Measurements from ENCODE around the gene STXBP6. TPM values are rescaled to one million over a fixed set of nuclear protein-coding genes. Genes with fewer than 3 reads are reported as not detected.

The STXBP6 gene
- total RNA-seq, 1 experiment from 2014 or later: 0.27 TPM

- Histone ChIP-seq H3K4me3 (replicated peaks in 1 of 2; ENCODE audit: low read depth in 1 of 2, low read length in 2 of 2) (no peak overlapping the region), H3K9ac (ENCODE audit: low read length) (no peak overlapping the region), H3K9me3 (ENCODE audit: control insufficient read depth in 1 of 2, insufficient read depth in 1 of 2, low read depth in 1 of 2, low read length in 2 of 2) (peaks cover 3 to 5% of the 10 kb centered on the region in 2 experiments; a peak in 2 of 4 replicates), H4K20me1 (ENCODE audit: insufficient read depth) (no peaks in the 10 kb centered on the region), H3K9me2 (ENCODE audit: insufficient read depth) (no peaks in the 10 kb centered on the region), H3K4me2 (ENCODE audit: low read length) (no peak overlapping the region), H2AFZ (ENCODE audit: low read depth, low read length, poor library complexity, severe bottlenecking) (no peak overlapping the region), H3K27ac (ENCODE audit: low read depth, low read length) (no peak overlapping the region), H3K27me3 (ENCODE audit: insufficient read depth, low read length) (no peaks in the 10 kb centered on the region), H3K79me2 (ENCODE audit: insufficient read depth, low read length) (no peaks in the 10 kb centered on the region), H3K36me3 (ENCODE audit: control insufficient read depth in 1 of 2, insufficient read depth in 2 of 2, low read length in 2 of 2) (no peaks in the 10 kb centered on the region), H3K4me1 (ENCODE audit: control insufficient read depth in 1 of 2, insufficient read depth in 2 of 2, low read length in 2 of 2) (no peaks in the 10 kb centered on the region)
- DNase-seq (ENCODE audit: low read depth, low spot score): no peak
- no peak for ATAC-seq
- RAD21 ChIA-PET (ENCODE audit: low non-redundant PET in 1 of 2, low total read pairs in 2 of 2, uncharacterized antibody in 2 of 2, unreplicated experiment in 2 of 2): no interaction called here
- TF ChIP-seq YY1 (IDR thresholded peaks at IDR 0.05; ENCODE audit: extremely low read depth, insufficient replicate concordance, low read depth, low read length) (no peak), RAD21 (IDR thresholded peaks at IDR 0.05; ENCODE audit: low read depth) (no peak), FOSL1 (IDR thresholded peaks at IDR 0.05; ENCODE audit: low read depth) (no peak), ZNF274 (IDR thresholded peaks at IDR 0.05; ENCODE audit: low read depth, low read length) (no peak), ZFX (IDR thresholded peaks at IDR 0.05) (no peak), CEBPB (IDR thresholded peaks at IDR 0.05; ENCODE audit: low read depth) (no peak), SP1 (IDR thresholded peaks at IDR 0.05; ENCODE audit: low read depth) (no peak), CTCF (IDR thresholded peaks at IDR 0.05 in 2 of 3, conservative IDR thresholded peaks at IDR 0.05 in 1 of 3; ENCODE audit: borderline replicate concordance in 1 of 3, insufficient read depth in 1 of 3, low read depth in 2 of 3, low read length in 2 of 3) (no peak), ELF1 (IDR thresholded peaks at IDR 0.05; ENCODE audit: borderline replicate concordance, low read depth) (no peak), POLR2A (IDR thresholded peaks at IDR 0.05; ENCODE audit: borderline replicate concordance, extremely low read depth, insufficient read depth, insufficient read length) (no peak), POLR2AphosphoS5 (IDR thresholded peaks at IDR 0.05; ENCODE audit: low read depth, low read length) (no peak), SRF (IDR thresholded peaks at IDR 0.05; ENCODE audit: low read depth) (no peak), CBX3 (IDR thresholded peaks at IDR 0.05; ENCODE audit: low read depth) (no peak), EZH2phosphoT487 (IDR thresholded peaks at IDR 0.05; ENCODE audit: borderline replicate concordance) (no peak), TCF7L2 (IDR thresholded peaks at IDR 0.05; ENCODE audit: borderline replicate concordance, extremely low read depth, insufficient read depth, insufficient read length) (no peak), SIN3A (IDR thresholded peaks at IDR 0.05; ENCODE audit: low read depth) (no peak), JUND (IDR thresholded peaks at IDR 0.05) (no peak), EZH2 (IDR thresholded peaks at IDR 0.05) (no peak), ATF3 (IDR thresholded peaks at IDR 0.05) (no peak)
- TF ChIP-seq, protein P1, sequence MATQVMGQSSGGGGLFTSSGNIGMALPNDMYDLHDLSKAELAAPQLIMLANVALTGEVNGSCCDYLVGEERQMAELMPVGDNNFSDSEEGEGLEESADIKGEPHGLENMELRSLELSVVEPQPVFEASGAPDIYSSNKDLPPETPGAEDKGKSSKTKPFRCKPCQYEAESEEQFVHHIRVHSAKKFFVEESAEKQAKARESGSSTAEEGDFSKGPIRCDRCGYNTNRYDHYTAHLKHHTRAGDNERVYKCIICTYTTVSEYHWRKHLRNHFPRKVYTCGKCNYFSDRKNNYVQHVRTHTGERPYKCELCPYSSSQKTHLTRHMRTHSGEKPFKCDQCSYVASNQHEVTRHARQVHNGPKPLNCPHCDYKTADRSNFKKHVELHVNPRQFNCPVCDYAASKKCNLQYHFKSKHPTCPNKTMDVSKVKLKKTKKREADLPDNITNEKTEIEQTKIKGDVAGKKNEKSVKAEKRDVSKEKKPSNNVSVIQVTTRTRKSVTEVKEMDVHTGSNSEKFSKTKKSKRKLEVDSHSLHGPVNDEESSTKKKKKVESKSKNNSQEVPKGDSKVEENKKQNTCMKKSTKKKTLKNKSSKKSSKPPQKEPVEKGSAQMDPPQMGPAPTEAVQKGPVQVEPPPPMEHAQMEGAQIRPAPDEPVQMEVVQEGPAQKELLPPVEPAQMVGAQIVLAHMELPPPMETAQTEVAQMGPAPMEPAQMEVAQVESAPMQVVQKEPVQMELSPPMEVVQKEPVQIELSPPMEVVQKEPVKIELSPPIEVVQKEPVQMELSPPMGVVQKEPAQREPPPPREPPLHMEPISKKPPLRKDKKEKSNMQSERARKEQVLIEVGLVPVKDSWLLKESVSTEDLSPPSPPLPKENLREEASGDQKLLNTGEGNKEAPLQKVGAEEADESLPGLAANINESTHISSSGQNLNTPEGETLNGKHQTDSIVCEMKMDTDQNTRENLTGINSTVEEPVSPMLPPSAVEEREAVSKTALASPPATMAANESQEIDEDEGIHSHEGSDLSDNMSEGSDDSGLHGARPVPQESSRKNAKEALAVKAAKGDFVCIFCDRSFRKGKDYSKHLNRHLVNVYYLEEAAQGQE (IDR thresholded peaks at IDR 0.05; ENCODE audit: low read depth): no peak
- CTCF ChIA-PET: no interaction called here
- no TSS peak for BruUV-seq (replicated peaks)
- POLR2A ChIA-PET: no interaction called here
- intact Hi-C loops (cut with micrococcal nuclease): no loop called here
These were observed 218.3 kb downstream of the STXBP6 start for GRCh38 chr14:24831677-24832076.

All from HCT116 (cell line).